SK-N-SH (cell line): ENCODE data around the gene SIN3A. TPM values are rescaled to one million over a fixed set of nuclear protein-coding genes. Genes with fewer than 3 reads are reported as not detected.

Experiments used
- CTCF ChIA-PET: fragments of 300-600, 350-600 bp; formaldehyde crosslinking; extraction: SDS; loops from one replicate; lab custom pipeline; 2021; lab: Yijun Ruan, JAX
- POLR2A ChIA-PET: fragments of 350-600 bp; sonication (Branson Sonifier 250); formaldehyde crosslinking; extraction: SDS; loops from one replicate; lab custom pipeline; 2020; ENCODE audit warnings: antibody characterized with exemption, inconsistent platforms; lab: Yijun Ruan, JAX
- DNase-seq: peaks from one replicate; pipeline ENCODE4 v3.0.0; 2012
- H2AFZ ChIP-seq: fragments of 200-600 bp; sonication (generic); 2 replicates; pipeline ENCODE4 v1.8.1; 2016; ENCODE audit warnings: antibody characterized with exemption, mild to moderate bottlenecking, low read depth
- H3F3A ChIP-seq: fragments of 200-600 bp; sonication (generic); replicated peaks from 2 replicates; pipeline ENCODE3; 2016; ENCODE audit warnings: antibody characterized with exemption, mild to moderate bottlenecking; ENCODE audit not compliant: insufficient read depth
- H3K27ac ChIP-seq, 2 experiments: fragments of 200-500 bp in 1 of 2; fragments of 200-600 bp in 1 of 2; sonication (Bioruptor generic) in 1 of 2; sonication (generic), shearing (Covaris generic) in 1 of 2; 2 replicates each; pipeline versions ENCODE4 v1.5.1 to v1.6.1; 2014 to 2016; ENCODE audit warnings: low read depth in 2 of 2, inconsistent platforms in 1 of 2, low read length in 1 of 2, mild to moderate bottlenecking in 1 of 2, mixed read lengths in 1 of 2
- H3K27me3 ChIP-seq: fragments of 200-600 bp; sonication (generic), shearing (Covaris generic); 2 replicates; pipeline ENCODE4 v1.6.1; 2016; ENCODE audit warnings: mixed run types; ENCODE audit not compliant: insufficient read depth
- H3K36me3 ChIP-seq, 2 experiments: fragments of 200-500 bp in 1 of 2; fragments of 200-600 bp in 1 of 2; sonication (Bioruptor generic) in 1 of 2; sonication (generic) in 1 of 2; replicated peaks in 1 of 2; 2 replicates each; pipeline versions ENCODE3 to v1.5.1; 2014 to 2016; ENCODE audit warnings: low read length in 1 of 2, mild to moderate bottlenecking in 1 of 2; ENCODE audit not compliant: insufficient read depth in 2 of 2, control insufficient read depth in 1 of 2
- H3K4me1 ChIP-seq, 2 experiments: fragments of 200-500 bp in 1 of 2; fragments of 200-600 bp in 1 of 2; sonication (Bioruptor generic) in 1 of 2; sonication (generic), shearing (Covaris generic) in 1 of 2; 2 replicates each; pipeline versions ENCODE4 v1.5.1 to v1.6.1; 2014 to 2016; ENCODE audit warnings: low read depth in 1 of 2, low read length in 1 of 2, mixed run types in 1 of 2; ENCODE audit not compliant: insufficient read depth in 2 of 2, control insufficient read depth in 1 of 2
- H3K4me2 ChIP-seq: fragments of 200-600 bp; sonication (generic), shearing (Covaris generic); 2 replicates; pipeline ENCODE4 v1.6.1; 2017; ENCODE audit warnings: mixed run types
- H3K4me3 ChIP-seq, 2 experiments: fragments of 200-500 bp in 1 of 2; fragments of 200-600 bp in 1 of 2; sonication (Bioruptor generic) in 1 of 2; sonication (generic), shearing (Covaris generic) in 1 of 2; 2 replicates each; pipeline versions ENCODE4 v1.5.1 to v1.8.1; 2014 to 2016; ENCODE audit warnings: low read depth in 2 of 2, inconsistent platforms in 1 of 2, low read length in 1 of 2, mild to moderate bottlenecking in 1 of 2, mixed read lengths in 1 of 2, moderate library complexity in 1 of 2
- H3K79me2 ChIP-seq: fragments of 200-600 bp; sonication (generic); 2 replicates; pipeline ENCODE4 v1.8.1; 2017; ENCODE audit warnings: mild to moderate bottlenecking; ENCODE audit not compliant: insufficient read depth
- H3K9ac ChIP-seq: fragments of 200-600 bp; sonication (generic); 2 replicates; pipeline ENCODE4 v1.6.1; 2017; ENCODE audit warnings: mixed run types
- H3K9me2 ChIP-seq: fragments of 200-600 bp; sonication (generic); 2 replicates; pipeline ENCODE4 v1.6.1; 2017; ENCODE audit warnings: mixed run types
- H3K9me3 ChIP-seq: fragments of 200-600 bp; sonication (generic); 2 replicates; pipeline ENCODE4 v1.6.1; 2017; ENCODE audit warnings: mixed run types, mild to moderate bottlenecking, moderate library complexity
- H4K20me1 ChIP-seq: fragments of 200-600 bp; sonication (generic); 2 replicates; pipeline ENCODE4 v1.6.1; 2017; ENCODE audit warnings: mild to moderate bottlenecking, mixed run types; ENCODE audit not compliant: insufficient read depth
- CHD2 ChIP-seq: fragments of 150-350 bp; IDR thresholded peaks from 2 replicates; pipeline ENCODE4 v1.6.1; 2018; ENCODE audit warnings: low read length; ENCODE audit not compliant: partially characterized antibody
- EP300 ChIP-seq, 2 experiments: IDR thresholded peaks; 2 replicates each; pipeline versions ENCODE4 v1.4.0 to v1.6.1; 2012; ENCODE audit warnings: borderline replicate concordance in 1 of 2, low read depth in 1 of 2, low read length in 1 of 2
- EZH2phosphoT487 ChIP-seq: fragments of 200-600 bp; sonication (generic); IDR thresholded peaks from 2 replicates; pipeline ENCODE4 v1.6.1; 2017; ENCODE audit warnings: low read depth, mixed run types, mild to moderate bottlenecking, antibody characterized with exemption, moderate library complexity, borderline replicate concordance
- FOXM1 ChIP-seq: IDR thresholded peaks from 2 replicates; pipeline ENCODE4 v1.4.0; 2012; ENCODE audit warnings: low read depth, mild to moderate bottlenecking
- GABPA ChIP-seq: IDR thresholded peaks from 2 replicates; pipeline ENCODE4 v1.4.0; 2012; ENCODE audit warnings: low read depth, mild to moderate bottlenecking
- MEF2A ChIP-seq: IDR thresholded peaks from 2 replicates; pipeline ENCODE4 v1.4.0; 2012; ENCODE audit warnings: low read depth, borderline replicate concordance
- RAD21 ChIP-seq: IDR thresholded peaks from 2 replicates; pipeline ENCODE4 v1.6.1; 2012; ENCODE audit warnings: mild to moderate bottlenecking, low read length
- RFX5 ChIP-seq: IDR thresholded peaks from 2 replicates; pipeline ENCODE4 v1.6.1; 2012; ENCODE audit warnings: mild to moderate bottlenecking, improper control_type of control experiment, low read length
- RXRA ChIP-seq: IDR thresholded peaks from 2 replicates; pipeline ENCODE4 v1.4.0; 2012; ENCODE audit warnings: low read depth, mild to moderate bottlenecking, borderline replicate concordance
- SMC3 ChIP-seq: IDR thresholded peaks from 2 replicates; pipeline ENCODE4 v1.6.1; 2012; ENCODE audit warnings: low read depth, low read length, improper control_type of control experiment
- TCF12 ChIP-seq: IDR thresholded peaks from 2 replicates; pipeline ENCODE4 v1.4.0; 2012
- USF2 ChIP-seq: fragments of 150-350 bp; IDR thresholded peaks from 2 replicates; pipeline ENCODE4 v1.6.1; 2017; ENCODE audit warnings: antibody characterized with exemption, low read length, low read depth, borderline replicate concordance
- YY1 ChIP-seq: IDR thresholded peaks from 2 replicates; pipeline ENCODE4 v1.4.0; 2012; ENCODE audit warnings: low read depth, mild to moderate bottlenecking
- WGBS: methylation state at CpG from one replicate; pipeline ENCODE4 v1.1.6; 2017; ENCODE audit warnings: low lambda C conversion rate; 5-methylcytosine and 5-hydroxymethylcytosine counted together
- polyA plus RNA-seq, 3 experiments: library from polyadenylated mRNA; depleted of rRNA; stranded (reverse); fragments of >200 nt; gene quantifications; 2 replicates each; pipeline ENCODE4 v1.2.3, GENCODE V29; 2012

Gene SIN3A
- polyA plus RNA-seq, 1 of the 3 experiments (the other 2 are of a cell fraction), result 32.2 TPM

DNA sequence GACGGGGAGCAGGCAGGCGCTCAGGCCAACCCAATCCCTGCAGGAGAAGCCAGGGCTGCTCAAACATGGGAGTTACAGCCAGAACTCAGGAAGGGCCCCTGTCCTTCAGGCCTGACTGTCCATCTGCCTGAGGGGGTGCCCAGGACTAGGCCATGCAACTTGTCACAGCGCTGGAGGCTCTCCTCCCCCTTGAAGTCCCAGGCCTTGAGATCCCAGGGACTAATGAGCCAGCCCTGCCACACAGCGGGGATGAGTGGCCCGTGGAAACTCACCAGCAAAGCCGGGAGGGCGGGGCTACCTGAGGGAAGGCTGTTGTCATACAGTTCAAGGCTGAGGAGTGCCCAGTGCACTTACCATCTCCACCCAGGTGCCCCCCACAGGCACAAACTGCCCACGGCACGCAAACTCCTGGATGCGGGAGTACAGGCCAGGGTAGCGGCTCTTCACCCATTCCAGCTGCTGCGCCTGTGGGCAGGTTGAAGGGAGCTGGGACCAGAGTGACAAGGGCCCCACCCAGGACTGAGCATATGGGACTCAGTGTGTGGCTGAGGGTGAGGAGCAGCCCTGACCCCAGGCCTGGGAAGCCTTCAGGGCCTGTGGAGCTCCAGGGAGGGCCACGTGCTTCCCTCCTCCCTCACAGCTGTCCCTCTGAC lies 89.4 kb downstream of the SIN3A start:
- TF ChIP-seq RFX5 (no peak), MEF2A (no peak), USF2 (no peak), RXRA (no peak), FOXM1 (no peak), TCF12 (no peak), EZH2phosphoT487 (no peak), GABPA (no peak), YY1 (no peak), EP300 (IDR thresholded peaks at IDR 0.05; ENCODE audit: borderline replicate concordance in 1 of 2, low read depth in 1 of 2, low read length in 1 of 2) (no peak)
- TF ChIP-seq, all 33 proteins: peak for 0
- WGBS, result 88% methylated on average over 8 of the region's 13 CpGs
- Histone ChIP-seq H2AFZ (no peak overlapping the region), H3K9me3 (no peaks in the 10 kb centered on the region), H3K79me2 (peaks cover 8% of the 10 kb centered on the region; the same call in 1 of the 2 replicates), H3K4me2 (no peak overlapping the region), H3K4me1 (no peaks in the 10 kb centered on the region; a peak in 1 of 4 replicates), H4K20me1 (no peaks in the 10 kb centered on the region), H3K9ac (no peak overlapping the region), H3K36me3 (peaks cover 22 to 64% of the 10 kb centered on the region in 2 experiments), H3F3A (no peaks in the 10 kb centered on the region), H3K27me3 (no peaks in the 10 kb centered on the region), H3K27ac (no peak overlapping the region), H3K9me2 (no peaks in the 10 kb centered on the region), H3K4me3 (no peak overlapping the region)
- ChIA-PET CTCF (interaction anchor here (0.9 to 1.5 kb wide), 2 partner anchors 11 to 17 kb away, joined by 3 read pairs; no protein-coding TSS in a partner anchor), POLR2A (interaction anchor here (0.6 to 0.8 kb wide), 2 partner anchors 91 to 373 kb away, joined by 3 to 4 read pairs; no protein-coding TSS in a partner anchor)
- DNase-seq, result peak; percentile 23

DNA sequence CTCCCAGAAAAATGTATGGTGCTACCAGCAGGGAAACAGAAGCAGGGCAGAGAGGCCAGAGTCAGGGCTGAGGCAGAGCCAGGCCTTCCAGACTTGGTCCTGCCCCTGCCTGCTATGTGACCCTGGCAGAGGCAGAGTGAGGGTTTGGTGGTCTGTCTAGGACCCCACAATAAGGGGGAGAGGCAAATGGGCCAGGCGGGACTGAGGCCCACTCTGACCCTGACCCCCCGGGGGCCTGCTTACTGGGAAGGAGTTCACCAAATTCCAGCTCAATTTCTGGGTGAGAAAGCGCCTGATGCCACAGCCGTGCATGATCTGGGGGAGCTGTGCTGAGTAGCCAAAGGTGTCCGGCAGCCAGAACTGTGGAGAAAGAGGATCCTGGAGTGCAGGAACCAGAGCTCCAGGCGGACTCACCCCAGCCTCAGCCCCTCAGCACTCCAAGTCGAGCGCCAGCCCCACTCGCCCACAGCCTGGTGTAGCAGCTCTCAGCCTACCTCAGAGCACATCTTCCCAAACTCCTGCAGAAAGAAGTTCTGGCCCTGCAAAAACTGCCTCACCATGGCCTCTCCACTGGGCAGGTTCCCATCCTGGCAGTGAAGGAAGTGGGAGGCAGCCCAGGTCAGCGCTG lies 90.0 kb downstream of the SIN3A start:
- no peaks in the 10 kb centered on the region for H3K9me2 ChIP-seq
- 0 out of 2 replicates have a peak, but pooled peaks cover 3% of the 10 kb centered on the region for H3K79me2 ChIP-seq
- WGBS, result 67% methylated on average over 3 of the region's 10 CpGs
- H3K9ac ChIP-seq, result no peak overlapping the region
- POLR2A ChIA-PET, result no interaction called here
- CTCF ChIA-PET, result no interaction called here
- no peak overlapping the region for H3K4me2 ChIP-seq
- H3K4me3 ChIP-seq, result no peak overlapping the region
- no peaks in the 10 kb centered on the region for H3F3A ChIP-seq
- no peaks in the 10 kb centered on the region for H3K9me3 ChIP-seq
- H3K27me3 ChIP-seq, result no peaks in the 10 kb centered on the region
- H2AFZ ChIP-seq, result no peak overlapping the region
- H3K27ac ChIP-seq, result no peak overlapping the region
- H3K4me1 ChIP-seq, result no peaks in the 10 kb centered on the region
- no peak for TF ChIP-seq SMC3
- TF ChIP-seq FOXM1, result no peak
- TF ChIP-seq TCF12, result no peak
- no peak for TF ChIP-seq RAD21
- no peak for TF ChIP-seq CHD2
- peaks cover 16 to 60% of the 10 kb centered on the region in 2 experiments for H3K36me3 ChIP-seq
- no peak for DNase-seq
- no peaks in the 10 kb centered on the region for H4K20me1 ChIP-seq
